Vagina (tissue), 2 donors: ENCODE results near the gene PTPN12.

Experiments
- POLR2A ChIP-seq, 2 donors: fragments of 450-650 bp; IDR thresholded peaks; one replicate each; pipeline ENCODE4 v1.6.1; 2017; ENCODE audit warnings: antibody characterized with exemption in 2 of 2, mild to moderate bottlenecking in 2 of 2, moderate library complexity in 2 of 2
- POLR2AphosphoS5 ChIP-seq, 2 donors: sonication (generic); formaldehyde crosslinking; IDR thresholded peaks; one replicate each; pipeline ENCODE4 v1.9.0; 2017; ENCODE audit warnings: antibody characterized with exemption in 2 of 2, mild to moderate bottlenecking in 2 of 2, low read depth in 1 of 2; ENCODE audit not compliant: insufficient read depth in 1 of 2
- TF ChIP-seq, protein P1 (sequence below), 3 experiments: fragments of 450-650 bp in 2 of 3; fragments of 200-600 bp in 1 of 3; sonication (generic) in 1 of 3; IDR thresholded peaks; one replicate each; pipeline ENCODE4 v1.5.1; 2017 to 2019; ENCODE audit warnings: antibody characterized with exemption in 3 of 3, mild to moderate bottlenecking in 2 of 3, moderate library complexity in 2 of 3

DNA sequence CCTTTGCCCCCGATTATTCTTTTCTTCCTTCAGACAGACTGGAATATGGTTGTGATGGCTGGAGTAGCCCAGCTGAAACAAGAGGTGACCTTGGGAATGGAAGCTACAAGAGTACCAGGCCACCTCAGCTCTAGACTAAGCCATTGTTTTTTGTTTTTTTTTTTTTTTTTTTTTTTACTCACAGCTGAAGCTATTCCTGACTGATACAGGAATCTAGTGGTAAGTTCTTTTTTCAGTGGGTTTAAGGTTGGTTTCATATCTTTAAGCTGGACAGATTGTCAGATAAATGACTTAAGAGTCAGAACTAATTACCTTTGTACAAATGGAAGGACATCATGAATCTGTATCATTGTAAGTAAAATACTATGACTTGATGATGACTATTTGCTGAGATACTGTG lies 30.2 kb upstream of the PTPN12 start:
- TF ChIP-seq POLR2A (IDR thresholded peaks at IDR 0.05) (no peak), POLR2AphosphoS5 (IDR thresholded peaks at IDR 0.05; ENCODE audit: insufficient read depth in 1 of 2, low read depth in 1 of 2) (no peak)
- TF ChIP-seq, protein P1, sequence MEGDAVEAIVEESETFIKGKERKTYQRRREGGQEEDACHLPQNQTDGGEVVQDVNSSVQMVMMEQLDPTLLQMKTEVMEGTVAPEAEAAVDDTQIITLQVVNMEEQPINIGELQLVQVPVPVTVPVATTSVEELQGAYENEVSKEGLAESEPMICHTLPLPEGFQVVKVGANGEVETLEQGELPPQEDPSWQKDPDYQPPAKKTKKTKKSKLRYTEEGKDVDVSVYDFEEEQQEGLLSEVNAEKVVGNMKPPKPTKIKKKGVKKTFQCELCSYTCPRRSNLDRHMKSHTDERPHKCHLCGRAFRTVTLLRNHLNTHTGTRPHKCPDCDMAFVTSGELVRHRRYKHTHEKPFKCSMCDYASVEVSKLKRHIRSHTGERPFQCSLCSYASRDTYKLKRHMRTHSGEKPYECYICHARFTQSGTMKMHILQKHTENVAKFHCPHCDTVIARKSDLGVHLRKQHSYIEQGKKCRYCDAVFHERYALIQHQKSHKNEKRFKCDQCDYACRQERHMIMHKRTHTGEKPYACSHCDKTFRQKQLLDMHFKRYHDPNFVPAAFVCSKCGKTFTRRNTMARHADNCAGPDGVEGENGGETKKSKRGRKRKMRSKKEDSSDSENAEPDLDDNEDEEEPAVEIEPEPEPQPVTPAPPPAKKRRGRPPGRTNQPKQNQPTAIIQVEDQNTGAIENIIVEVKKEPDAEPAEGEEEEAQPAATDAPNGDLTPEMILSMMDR (IDR thresholded peaks at IDR 0.05), result no peak
